NCI-H446 (cell line): ENCODE data around the gene MT1X.
"Not testable (repeated sequence)": the region's sequence is repeated elsewhere in the genome, so short reads cannot be mapped to it uniquely, and the experiment has no call there.

ENCODE experiments used
- DNase-seq, 2 experiments: peaks; one replicate each; lab custom pipeline; 2025; lab: John Stamatoyannopoulos, UW

MT1X gene

DNA sequence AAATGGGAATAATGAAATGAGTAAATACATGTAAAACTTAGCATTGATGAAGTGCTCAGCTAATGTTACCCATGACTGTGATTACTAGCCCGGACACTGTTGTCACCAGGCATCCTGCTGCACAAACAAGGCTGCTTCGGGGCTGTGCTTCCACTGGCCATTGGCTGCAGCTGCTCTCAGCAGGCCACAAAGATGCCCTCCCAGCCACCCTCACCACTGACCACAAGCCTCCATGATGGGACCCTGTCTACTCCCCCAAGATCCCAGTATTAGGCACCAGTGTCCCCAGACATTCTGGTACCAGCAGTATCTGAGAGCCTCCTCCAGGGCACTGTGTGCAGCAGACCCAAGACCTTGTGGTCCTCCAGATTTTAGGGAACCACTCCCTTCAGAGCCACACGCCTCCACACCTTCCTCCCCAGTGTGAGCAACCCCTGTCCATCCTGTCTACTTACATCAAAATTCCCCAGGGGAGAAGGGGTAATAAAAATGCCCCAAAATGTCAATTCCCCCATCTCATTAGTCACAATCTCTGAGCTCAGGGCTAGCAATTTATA, 28.0 kb downstream of the MT1X start:
- DNase-seq, result no peak

DNA sequence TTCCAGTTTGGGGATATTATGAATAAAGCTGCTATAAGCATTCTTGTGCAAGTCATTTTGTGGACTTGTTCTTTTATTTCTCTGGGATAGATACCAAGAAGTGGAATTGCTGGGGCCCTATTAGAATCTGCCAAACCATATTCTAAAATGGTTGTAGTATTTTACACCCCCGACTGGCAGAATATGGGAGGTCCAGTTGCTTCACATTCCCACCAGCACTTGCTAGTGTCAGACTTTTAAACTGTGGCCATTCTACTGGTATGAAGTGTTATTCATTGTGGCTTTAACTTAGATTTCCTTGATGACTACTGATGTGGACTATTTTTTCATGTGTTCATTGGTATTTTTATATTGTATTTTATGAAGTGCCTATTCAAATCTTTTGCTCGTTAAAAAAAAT, 29.6 kb downstream of the MT1X start:
- no peak for DNase-seq

DNA sequence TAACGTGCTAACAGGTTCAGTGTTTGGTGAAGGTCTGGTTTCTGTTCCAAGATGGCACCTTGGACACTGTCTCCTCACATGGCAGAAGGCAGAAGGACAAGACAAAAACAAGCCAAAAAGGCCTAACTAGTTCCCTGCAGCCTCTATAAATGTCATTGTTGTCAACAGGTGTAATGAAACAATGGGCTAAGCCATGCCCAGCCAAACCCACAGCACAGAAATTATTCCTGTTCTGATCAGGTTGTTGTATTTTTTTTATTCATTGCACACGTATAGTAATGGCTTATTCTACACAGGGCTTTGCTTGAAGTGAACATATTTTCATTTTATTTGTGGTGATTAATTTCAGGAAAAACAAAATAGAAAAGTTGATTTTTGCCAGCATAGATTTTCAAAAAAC, 31.5 kb downstream of the MT1X start:
- DNase-seq, result no peak

DNA sequence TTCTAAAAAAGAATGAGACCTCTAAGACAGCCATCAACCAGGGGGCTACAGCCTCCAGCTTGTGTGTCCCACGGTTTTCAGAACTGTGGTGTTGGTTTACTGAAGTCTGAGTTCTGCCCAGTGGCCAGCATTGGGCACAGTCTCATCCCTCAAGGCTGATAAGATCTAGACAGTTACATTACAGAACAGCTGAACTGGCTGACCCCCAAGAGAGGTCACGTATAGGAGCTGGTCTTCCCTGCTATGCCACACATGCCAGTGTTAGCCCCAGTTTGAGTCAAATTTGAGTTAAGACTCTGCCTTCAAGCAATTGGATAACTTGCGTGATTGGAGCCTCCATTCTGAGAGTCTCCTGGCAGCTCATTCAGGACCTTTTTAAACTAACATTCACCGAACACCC, 32.9 kb downstream of the MT1X start:
- no peak for DNase-seq

DNA sequence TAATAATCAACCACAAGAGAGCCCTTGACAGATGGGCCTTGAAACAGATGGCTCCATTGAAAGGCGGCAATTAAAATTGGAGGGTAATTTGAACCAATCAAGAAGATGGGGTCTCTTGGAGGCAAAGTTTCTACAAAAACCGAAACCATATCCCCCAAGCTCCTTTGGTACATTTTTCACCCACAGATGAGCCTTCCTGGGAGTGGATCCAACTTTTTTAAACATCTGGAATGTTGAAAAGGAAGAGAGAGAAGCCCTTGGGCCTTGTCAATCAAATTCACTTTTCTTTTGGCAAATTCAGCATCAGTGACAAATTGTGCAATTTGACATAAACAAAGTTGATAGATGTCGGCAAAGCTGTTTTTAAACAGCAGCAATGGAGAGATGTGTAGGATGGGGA, 34.5 kb downstream of the MT1X start:
- no peak for DNase-seq

DNA sequence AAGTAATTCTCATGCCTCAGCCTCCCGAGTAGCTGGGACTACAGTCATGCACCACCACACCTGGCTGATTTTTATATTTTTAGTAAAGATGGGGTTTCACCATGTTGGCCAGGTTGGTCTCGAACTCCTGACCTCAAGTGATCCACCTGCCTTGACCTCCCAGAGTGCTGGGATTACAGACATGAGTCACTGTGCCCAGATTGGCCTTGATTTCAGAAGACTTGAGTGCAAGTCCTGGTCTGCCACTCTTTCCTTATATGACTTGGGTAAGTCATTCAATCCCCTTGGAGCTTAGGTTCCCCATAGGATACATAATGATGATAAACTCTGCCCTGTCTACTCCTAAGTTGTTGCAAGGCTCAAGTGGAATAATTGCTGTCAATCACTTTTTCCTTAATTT, 35.3 kb downstream of the MT1X start:
- not testable (repeated sequence) for DNase-seq

DNA sequence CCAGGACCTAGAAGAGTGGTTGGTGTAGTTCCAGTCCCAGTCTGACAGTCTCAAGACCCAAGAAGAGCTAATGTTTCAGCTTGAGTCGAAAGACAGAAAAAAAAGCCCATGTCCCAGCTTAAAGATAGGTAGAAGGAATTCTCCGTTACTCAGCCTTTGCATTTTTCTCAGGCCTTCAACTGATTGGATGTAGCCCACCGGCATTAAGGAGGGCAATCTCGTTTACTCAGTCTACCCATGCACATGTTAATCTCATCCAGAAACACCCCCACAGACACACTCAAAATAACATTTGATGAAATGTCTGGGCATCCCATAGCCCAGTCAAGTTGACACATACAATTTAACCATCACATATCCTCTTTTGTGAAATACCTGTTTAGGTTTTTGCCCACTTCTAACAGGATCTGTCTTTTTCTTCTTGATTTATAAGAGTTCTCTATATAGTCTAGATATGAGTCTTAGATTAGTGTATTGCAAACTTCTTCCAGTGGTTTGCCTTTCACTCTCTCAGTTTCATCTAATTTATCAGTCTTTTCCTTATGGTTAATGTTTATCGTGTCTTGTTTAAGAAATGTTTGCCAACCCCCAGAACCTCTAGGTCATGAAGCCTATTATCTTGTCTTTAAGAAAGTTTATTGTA, 40.1 kb downstream of the MT1X start:
- no peak for DNase-seq

DNA sequence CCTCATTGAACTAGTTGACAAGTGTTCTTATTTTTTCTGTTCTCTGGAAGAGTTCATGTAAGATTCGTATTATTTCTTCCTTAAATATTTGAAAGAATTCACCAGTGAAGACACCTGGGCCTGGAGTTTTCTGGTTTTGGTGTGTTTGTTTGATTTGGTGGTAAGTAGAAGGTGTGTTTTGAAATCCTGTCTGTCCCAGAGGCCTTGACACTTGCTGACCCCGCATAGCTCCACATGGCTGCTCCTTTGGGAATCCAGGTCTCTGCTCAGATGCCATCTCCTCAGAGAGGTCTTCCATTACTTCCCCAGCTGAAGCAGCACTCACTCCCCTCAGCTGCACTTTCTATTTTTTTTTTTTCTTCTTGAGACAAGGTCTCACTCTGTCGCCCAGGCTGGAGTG, 41.9 kb downstream of the MT1X start:
- no peak for DNase-seq

DNA sequence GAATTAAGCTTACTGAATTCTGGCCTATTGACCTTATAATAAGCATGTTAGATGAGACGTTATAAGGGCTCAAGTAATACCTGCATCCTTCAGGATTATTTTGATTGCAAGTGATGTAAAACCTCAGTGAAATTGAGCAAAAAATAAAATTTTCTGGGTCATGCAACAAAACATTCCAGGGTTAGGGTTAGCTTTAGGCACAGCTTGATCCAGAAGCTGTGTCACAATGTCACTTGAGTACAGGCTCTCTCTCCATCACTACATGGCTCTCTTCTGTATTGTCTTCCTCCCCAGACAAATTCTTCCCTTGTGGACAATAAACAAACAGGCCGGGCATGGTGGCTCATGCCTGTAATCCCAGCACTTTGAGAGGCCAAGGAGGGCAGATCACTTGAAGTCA, 44.0 kb downstream of the MT1X start:
- DNase-seq, result no peak

DNA sequence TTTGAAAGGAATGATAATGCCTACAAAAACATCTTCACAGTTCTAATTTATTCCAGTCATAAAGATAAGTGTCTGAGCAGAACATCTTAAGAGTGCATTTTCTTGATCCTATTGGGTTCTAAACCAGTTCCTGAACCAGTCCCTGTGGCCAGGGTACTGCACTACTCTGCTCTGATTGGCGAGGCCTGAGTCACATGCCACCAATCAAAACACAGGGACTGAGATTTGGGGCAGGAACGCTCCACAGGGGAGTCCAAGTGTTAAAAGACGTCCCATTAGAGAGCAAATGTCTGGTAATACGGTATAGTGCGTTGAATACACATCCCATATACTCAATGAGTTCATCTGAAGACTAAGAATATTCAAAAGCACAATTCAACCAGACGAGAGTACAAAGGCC, 44.7 kb downstream of the MT1X start:
- no peak for DNase-seq

DNA sequence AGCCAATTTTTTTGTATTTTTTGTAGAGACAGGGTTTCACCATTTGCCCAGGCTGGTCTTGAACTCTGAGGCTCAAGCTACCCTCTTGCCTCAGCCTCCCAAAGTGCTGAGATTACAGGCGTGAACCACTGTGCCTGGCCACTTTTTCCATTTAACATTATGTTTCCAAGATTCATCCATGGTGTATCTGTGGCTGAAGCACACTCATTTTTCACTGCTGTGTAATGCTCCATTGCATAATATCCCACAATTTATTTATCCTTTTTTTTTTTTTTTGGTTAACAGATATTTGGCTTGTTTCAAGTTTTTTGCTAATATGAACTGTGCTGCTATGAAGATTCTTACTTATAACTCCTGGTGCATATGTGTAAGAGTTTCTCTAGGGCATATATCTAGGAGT, 45.8 kb downstream of the MT1X start:
- DNase-seq, result no peak

DNA sequence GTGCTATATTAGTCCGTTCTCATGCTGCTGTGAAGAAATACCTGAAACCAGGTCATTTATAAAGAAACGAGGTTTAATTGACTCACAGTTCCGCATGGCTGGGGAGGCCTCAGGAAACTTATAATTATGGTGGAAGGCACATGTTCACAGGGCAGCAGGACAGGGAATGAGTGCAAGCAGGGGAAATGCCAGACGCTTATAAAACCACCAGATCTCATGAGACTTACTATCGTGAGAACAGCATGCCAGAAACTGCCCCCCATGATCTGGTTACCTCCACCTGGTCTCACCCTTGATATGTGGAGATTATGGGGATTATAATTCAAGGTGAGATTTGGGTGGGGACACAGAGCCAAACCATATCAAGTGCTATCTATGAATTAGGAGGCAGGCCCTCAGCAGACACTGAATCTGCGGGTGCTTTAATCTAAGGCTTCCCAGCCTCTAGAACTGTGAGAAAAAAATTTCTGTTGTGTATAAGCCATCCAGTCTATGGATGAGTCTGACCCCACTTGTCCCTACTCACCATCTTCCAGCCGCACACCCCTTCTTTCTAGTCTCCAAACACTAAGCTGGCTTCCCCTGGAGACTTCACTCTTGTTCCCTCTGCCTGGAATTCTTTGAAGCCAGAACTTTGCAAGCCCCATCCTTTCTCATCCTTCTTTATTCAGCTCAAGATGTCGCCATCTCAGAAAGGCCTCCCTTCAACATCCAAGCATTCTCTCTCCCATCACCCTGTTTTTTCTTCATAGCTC, 46.9 kb downstream of the MT1X start:
- no peak for DNase-seq

DNA sequence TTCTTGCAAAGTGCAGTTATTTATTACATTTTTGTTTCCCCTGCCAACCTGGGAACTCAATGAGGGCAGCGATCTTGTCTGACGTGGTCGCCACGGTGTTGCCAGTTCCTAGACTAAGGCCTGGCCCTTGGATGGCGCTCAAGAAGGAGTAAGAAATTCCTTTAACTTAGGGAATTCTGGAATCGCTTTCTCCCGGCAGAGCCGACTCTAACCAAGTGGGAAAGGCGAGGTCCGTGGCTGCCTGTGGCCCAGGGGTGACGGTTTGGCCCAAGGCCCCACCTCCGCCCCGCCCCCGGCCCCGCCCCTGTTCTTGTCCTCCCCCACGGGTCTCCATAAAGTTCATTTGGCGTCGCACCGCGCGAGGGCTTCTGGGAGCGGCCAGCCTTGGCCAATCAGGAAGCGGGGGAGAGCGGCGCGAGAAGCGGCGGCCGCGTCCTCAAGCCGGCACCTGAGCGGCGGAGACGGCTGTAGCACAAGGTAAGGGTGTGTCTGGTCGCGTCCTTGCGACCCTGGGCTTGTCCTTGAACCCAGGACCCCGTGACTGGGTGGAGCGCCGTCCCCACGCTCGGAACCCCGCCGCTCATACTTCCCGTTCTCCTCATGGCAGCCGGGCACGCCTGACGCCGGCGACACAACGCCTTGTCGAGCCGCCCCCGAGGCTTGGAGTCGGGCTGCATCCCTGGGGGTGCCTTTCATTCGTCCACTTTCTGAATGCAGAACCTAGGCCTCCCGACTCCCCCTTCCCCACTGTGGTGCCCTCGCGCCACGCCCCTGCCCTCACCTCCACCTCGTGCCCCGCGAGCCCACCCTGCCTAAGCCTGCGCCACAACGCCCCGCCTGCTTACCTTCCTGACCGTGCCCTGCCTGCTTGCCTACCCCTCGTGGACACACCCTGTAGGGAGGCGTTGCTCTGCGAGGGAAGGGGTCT, 47.7 kb downstream of the MT1X start, which contains the start of gene NUP93:
NUP93 (plus strand) TSS at position 395 of the 928 bp plus-strand sequence. CDS start 18,119 bp downstream, outside the sequence.
- peak; percentile 55 to 88 for DNase-seq

DNA sequence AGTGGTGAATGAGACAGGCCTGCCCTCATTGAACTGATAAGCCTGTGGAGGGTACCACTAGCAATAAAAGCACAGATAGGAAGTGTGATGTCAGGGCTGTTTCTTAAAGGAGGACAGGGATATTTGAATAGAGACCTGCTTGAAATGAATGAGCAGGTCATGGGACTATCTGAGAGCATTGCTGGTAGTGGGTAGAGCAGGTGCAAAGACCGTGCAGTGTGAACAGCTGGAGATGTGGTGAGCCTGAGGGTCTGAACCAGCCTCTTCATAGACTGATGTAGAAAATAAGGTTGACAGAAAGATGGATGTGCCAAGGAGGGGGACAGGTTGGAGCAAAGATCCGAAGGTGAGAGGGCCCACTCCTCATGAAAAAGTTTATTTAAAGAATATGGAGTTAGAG, 50.1 kb downstream of the MT1X start:
- no peak for DNase-seq

DNA sequence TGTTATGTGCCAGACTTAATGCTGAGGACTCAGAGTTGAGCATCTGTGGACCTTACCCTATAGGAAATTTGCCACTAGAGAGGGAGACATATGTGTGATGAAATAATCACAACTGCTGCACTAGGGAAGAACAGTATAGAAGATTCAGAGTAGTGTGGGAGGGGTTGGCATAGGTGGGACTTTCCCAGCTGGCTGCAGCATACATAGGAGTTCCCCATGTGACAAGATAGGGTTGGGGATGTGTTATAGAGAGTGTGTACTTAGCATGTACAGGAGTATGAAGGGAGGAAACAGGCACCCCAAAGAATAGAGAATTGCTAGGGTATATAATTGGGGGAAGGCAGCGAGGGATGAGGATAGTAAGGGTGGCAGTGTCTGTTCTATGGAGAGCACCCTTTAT, 50.6 kb downstream of the MT1X start:
- no peak for DNase-seq
